Natural killer cell (primary cell): ENCODE results near the gene TIMP2. TPM values are rescaled to one million over a fixed set of nuclear protein-coding genes. Genes with fewer than 3 reads are reported as not detected.

Experiments
- ATAC-seq, 3 donors: fragments of 150-1000 bp in 2 of 3; fragments of 200-7000 bp in 1 of 3; cut with Tn5 transposase; 1 replicate in 1 of 3; 2 replicates in 2 of 3; pipeline ENCODE4 v1.10.0; 2021; ENCODE audit warnings: mild to moderate bottlenecking in 2 of 3, moderate library complexity in 2 of 3
- DNase-seq, 2 donors: peaks; one replicate each; pipeline versions ENCODE4 v3.0.0 to v3.0.0-alpha.2; 2013 to 2021; ENCODE audit warnings: mixed read lengths in 1 of 2
- H3K27ac ChIP-seq: one replicate; pipeline ENCODE4 v1.5.1; 2013; ENCODE audit warnings: mild to moderate bottlenecking, low read length
- H3K27me3 ChIP-seq: one replicate; pipeline ENCODE4 v1.6.1; 2013; ENCODE audit warnings: low read length; ENCODE audit not compliant: control insufficient read depth, insufficient read depth
- H3K36me3 ChIP-seq: one replicate; pipeline ENCODE4 v1.6.1; 2013; ENCODE audit warnings: low read length; ENCODE audit not compliant: control insufficient read depth, insufficient read depth
- H3K4me1 ChIP-seq: one replicate; pipeline ENCODE4 v1.6.1; 2013; ENCODE audit warnings: low read length; ENCODE audit not compliant: control insufficient read depth, insufficient read depth
- H3K4me3 ChIP-seq: one replicate; pipeline ENCODE4 v1.5.1; 2013; ENCODE audit warnings: low read length
- H3K9me3 ChIP-seq: one replicate; pipeline ENCODE4 v1.6.1; 2013; ENCODE audit warnings: low read length; ENCODE audit not compliant: control insufficient read depth, insufficient read depth
- H3K27ac Mint-ChIP-seq, 2 donors: one replicate each; pipeline ENCODE4 v1.8.0; 2022; ENCODE audit warnings: mild to moderate bottlenecking in 2 of 2, mixed read lengths in 2 of 2, moderate library complexity in 1 of 2
- H3K27me3 Mint-ChIP-seq, 2 donors: one replicate each; pipeline ENCODE4 v1.8.0; 2022; ENCODE audit warnings: low read depth in 2 of 2, mixed read lengths in 2 of 2
- H3K36me3 Mint-ChIP-seq: one replicate; pipeline ENCODE4 v1.8.0; 2022; ENCODE audit warnings: mixed read lengths
- H3K4me1 Mint-ChIP-seq, 2 donors: one replicate each; pipeline ENCODE4 v1.8.0; 2022; ENCODE audit warnings: mixed read lengths in 2 of 2
- H3K4me3 Mint-ChIP-seq: one replicate; pipeline ENCODE4 v1.8.0; 2022; ENCODE audit warnings: mild to moderate bottlenecking, moderate library complexity, mixed read lengths
- H3K9me3 Mint-ChIP-seq, 2 donors: one replicate each; pipeline ENCODE4 v1.8.0; 2022; ENCODE audit warnings: mixed read lengths in 2 of 2
- CTCF ChIP-seq: fragments of 200-600 bp; IDR thresholded peaks from one replicate; pipeline ENCODE4 v1.8.0; 2022; ENCODE audit warnings: antibody characterized with exemption
- WGBS: methylation state at CpG from one replicate; pipeline ENCODE4 v1.1.7; 2013; ENCODE audit warnings: missing lambda C conversion rate; ENCODE audit not compliant: insufficient coverage; 5-methylcytosine and 5-hydroxymethylcytosine counted together
- intact Hi-C: fragments of 100-400 bp; cut with micrococcal nuclease; formaldehyde crosslinking; loops from one replicate; pipeline ENCODE4 v1.14.2; 2022
- total RNA-seq, 4 donors: library from RNA; stranded (reverse); fragments of 120-200 nt in 1 of 4; gene quantifications; one replicate each; pipeline versions ENCODE4 v1.2.3 to v1.2.4, GENCODE V29; 2013 to 2022

Gene TIMP2
- total RNA-seq, 3 donors from 2014 or later (not counting 1 experiment from before 2014, with no cell fraction given), result 3.6 to 8.2 (median 7.1) TPM

GRCh38 chr17:78859051-78859450 lies 66.1 kb downstream of the TIMP2 start:
- intact Hi-C loops, result no loop called here
- Histone ChIP-seq H3K27me3 (no peaks in the 10 kb centered on the region), H3K4me1 (no peaks in the 10 kb centered on the region), H3K4me3 (no peak overlapping the region), H3K9me3 (no peaks in the 10 kb centered on the region), H3K27ac (no peak overlapping the region), H3K36me3 (no peaks in the 10 kb centered on the region)
- no peak overlapping the region for H3K27ac Mint-ChIP-seq
- DNase-seq (no peak), ATAC-seq (no peak)
- H3K27me3 Mint-ChIP-seq, result no peaks in the 10 kb centered on the region
- no peaks in the 10 kb centered on the region for H3K4me1 Mint-ChIP-seq
- H3K4me3 Mint-ChIP-seq, result no peak overlapping the region
- WGBS, result 89% methylated on average over 4 of the region's 4 CpGs
- H3K9me3 Mint-ChIP-seq, result no peaks in the 10 kb centered on the region
- TF ChIP-seq CTCF, result no peak
- H3K36me3 Mint-ChIP-seq, result no peaks in the 10 kb centered on the region

DNA sequence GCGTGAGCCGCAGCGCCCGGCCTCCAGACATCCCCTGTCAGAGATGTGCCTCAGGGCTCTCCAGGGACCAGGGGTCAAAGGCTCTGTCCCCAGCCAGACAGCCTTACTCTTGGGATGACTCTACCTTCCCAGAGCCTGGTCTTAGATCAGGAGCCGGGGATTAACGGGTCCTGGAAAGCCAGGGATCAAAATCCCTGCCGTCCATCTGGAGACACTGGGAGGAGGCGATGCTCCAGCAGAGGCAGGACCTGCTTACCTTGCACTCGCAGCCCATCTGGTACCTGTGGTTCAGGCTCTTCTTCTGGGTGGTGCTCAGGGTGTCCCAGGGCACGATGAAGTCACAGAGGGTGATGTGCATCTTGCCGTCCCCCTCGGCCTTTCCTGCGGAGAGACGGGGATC lies 67.9 kb downstream of the TIMP2 start:
- no peak for DNase-seq
- Histone ChIP-seq H3K27me3 (no peaks in the 10 kb centered on the region), H3K4me1 (no peaks in the 10 kb centered on the region), H3K36me3 (no peaks in the 10 kb centered on the region), H3K27ac (no peak overlapping the region), H3K9me3 (no peaks in the 10 kb centered on the region), H3K4me3 (no peak overlapping the region)
- no peak overlapping the region for H3K4me3 Mint-ChIP-seq
- WGBS, result 94% methylated on average over 14 of the region's 14 CpGs
- TF ChIP-seq CTCF, result no peak
- H3K27ac Mint-ChIP-seq, result no peak overlapping the region
- intact Hi-C loops, result no loop called here
- no peaks in the 10 kb centered on the region for H3K9me3 Mint-ChIP-seq
- no peak for ATAC-seq
- H3K36me3 Mint-ChIP-seq, result no peaks in the 10 kb centered on the region
- no peaks in the 10 kb centered on the region for H3K4me1 Mint-ChIP-seq
- no peaks in the 10 kb centered on the region for H3K27me3 Mint-ChIP-seq

- no peaks in the 10 kb centered on the region for H3K27me3 ChIP-seq
- H3K27me3 Mint-ChIP-seq, result no peaks in the 10 kb centered on the region
- intact Hi-C loops, result no loop called here
- H3K9me3 Mint-ChIP-seq, result no peaks in the 10 kb centered on the region
- 94% methylated on average over 25 of the region's 25 CpGs for WGBS
- H3K4me1 Mint-ChIP-seq, result no peaks in the 10 kb centered on the region
- no peaks in the 10 kb centered on the region for H3K36me3 ChIP-seq
- no peak for TF ChIP-seq CTCF
- no peaks in the 10 kb centered on the region for H3K9me3 ChIP-seq
- no peak overlapping the region for H3K27ac ChIP-seq
- no peak for DNase-seq
- no peaks in the 10 kb centered on the region for H3K36me3 Mint-ChIP-seq
- no peak for ATAC-seq
- H3K4me3 Mint-ChIP-seq, result no peak overlapping the region
- no peak overlapping the region for H3K27ac Mint-ChIP-seq
- H3K4me3 ChIP-seq, result no peak overlapping the region
- no peaks in the 10 kb centered on the region for H3K4me1 ChIP-seq
Measured at GRCh38 chr17:78855561-78856165, 69.5 kb downstream of the TIMP2 start.

- intact Hi-C loops, result no loop called here
- no peak overlapping the region for H3K27ac ChIP-seq
- H3K4me1 Mint-ChIP-seq, result no peaks in the 10 kb centered on the region
- WGBS, result 91% methylated on average over 6 of the region's 9 CpGs
- H3K9me3 ChIP-seq, result no peaks in the 10 kb centered on the region
- no peaks in the 10 kb centered on the region for H3K9me3 Mint-ChIP-seq
- no peaks in the 10 kb centered on the region for H3K36me3 Mint-ChIP-seq
- no peaks in the 10 kb centered on the region for H3K27me3 Mint-ChIP-seq
- no peaks in the 10 kb centered on the region for H3K4me1 ChIP-seq
- ATAC-seq, result no peak
- no peak overlapping the region for H3K4me3 Mint-ChIP-seq
- no peak overlapping the region for H3K4me3 ChIP-seq
- H3K27ac Mint-ChIP-seq, result no peak overlapping the region
- H3K27me3 ChIP-seq, result no peaks in the 10 kb centered on the region
- no peak for TF ChIP-seq CTCF
- no peaks in the 10 kb centered on the region for H3K36me3 ChIP-seq
- no peak for DNase-seq
Measured at GRCh38 chr17:78854508-78854907, 70.7 kb downstream of the TIMP2 start.
